ENCODE data around the gene ZNF692. TPM values are rescaled to one million over a fixed set of nuclear protein-coding genes. Genes with fewer than 3 reads are reported as not detected.

ZNF692 gene
- total RNA-seq, 4 donors from 2014 or later = 21.2 to 43.5 (median 29.2) TPM

DNA sequence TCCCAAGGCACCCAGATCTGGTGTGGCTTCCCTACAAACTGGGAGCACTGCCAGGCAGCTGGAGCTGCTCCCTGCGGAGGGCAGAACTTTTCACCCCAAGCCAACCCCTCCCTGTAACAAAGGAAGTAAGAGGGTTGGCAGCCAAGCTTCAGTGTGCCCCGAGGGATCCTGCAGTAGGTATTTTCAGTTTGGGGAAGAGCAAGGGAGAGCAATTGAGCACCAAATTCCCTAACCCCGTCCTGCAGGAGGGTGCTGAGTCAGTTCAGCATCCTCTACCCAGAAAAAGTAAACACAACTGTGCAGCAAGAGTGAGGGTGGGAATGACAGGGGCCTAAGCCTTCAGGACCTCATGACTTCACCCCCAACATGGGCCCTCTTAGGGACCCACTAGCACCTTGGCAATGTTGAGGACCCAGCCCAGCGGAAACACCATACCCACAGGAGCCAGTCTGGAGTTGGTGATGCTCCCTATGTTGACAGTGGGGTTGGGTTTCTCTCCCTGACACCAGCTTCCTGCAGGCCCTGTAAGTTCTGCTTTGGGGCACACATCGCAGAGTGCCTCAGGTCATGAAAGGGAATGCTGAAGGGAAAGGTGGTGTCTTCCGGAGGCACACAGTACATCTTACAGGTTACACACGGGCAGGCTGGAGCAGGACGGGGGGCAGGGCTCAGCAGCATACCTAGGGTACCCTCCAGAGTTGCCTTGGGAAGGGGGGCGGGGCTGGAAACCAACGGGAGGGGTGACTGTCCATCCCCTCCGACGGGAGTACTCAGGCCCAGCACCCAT lies 48.0 kb downstream of the ZNF692 start:
- DNase-seq = no peak
- H3K9me3 ChIP-seq = no peaks in the 10 kb centered on the region
- H3K36me3 ChIP-seq = no peaks in the 10 kb centered on the region
- H3K27me3 ChIP-seq = no peaks in the 10 kb centered on the region
- no peaks in the 10 kb centered on the region for H3K4me1 ChIP-seq
- no peak overlapping the region for H3K4me3 ChIP-seq
- TF ChIP-seq, protein P1, sequence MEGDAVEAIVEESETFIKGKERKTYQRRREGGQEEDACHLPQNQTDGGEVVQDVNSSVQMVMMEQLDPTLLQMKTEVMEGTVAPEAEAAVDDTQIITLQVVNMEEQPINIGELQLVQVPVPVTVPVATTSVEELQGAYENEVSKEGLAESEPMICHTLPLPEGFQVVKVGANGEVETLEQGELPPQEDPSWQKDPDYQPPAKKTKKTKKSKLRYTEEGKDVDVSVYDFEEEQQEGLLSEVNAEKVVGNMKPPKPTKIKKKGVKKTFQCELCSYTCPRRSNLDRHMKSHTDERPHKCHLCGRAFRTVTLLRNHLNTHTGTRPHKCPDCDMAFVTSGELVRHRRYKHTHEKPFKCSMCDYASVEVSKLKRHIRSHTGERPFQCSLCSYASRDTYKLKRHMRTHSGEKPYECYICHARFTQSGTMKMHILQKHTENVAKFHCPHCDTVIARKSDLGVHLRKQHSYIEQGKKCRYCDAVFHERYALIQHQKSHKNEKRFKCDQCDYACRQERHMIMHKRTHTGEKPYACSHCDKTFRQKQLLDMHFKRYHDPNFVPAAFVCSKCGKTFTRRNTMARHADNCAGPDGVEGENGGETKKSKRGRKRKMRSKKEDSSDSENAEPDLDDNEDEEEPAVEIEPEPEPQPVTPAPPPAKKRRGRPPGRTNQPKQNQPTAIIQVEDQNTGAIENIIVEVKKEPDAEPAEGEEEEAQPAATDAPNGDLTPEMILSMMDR (IDR thresholded peaks at IDR 0.05) = no peak
- TF ChIP-seq POLR2A (IDR thresholded peaks at IDR 0.05) = no peak
- intact Hi-C loops (cut with DNase I; ENCODE audit: low total_unique reads) = no loop called here
- H3K27ac ChIP-seq = no peak overlapping the region

- intact Hi-C loops (cut with DNase I; ENCODE audit: low total_unique reads) = no loop called here
- Histone ChIP-seq H3K27ac (no peak overlapping the region), H3K9me3 (no peaks in the 10 kb centered on the region)
These were observed 48.7 kb downstream of the ZNF692 start for GRCh38 chr1:248810000-248810726.

DNA sequence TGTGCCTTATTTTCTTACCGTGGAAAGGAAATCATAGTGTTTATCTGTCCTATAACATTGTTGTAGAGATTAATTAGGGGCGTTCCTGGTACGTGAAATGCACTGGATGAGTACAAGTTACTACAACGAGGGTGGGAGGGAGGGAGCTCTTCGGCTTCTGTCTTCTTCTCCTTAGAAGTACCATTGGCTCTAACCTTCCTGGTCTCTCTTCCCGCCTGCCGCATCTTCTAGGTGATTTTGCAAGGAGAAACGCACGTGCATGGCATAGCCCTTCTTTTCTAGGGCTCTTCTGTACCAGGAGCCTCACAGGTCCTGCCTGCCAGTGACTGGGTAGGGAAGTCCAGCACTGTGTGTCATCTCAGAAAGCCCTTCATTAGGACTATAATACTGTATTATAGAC lies 50.0 kb downstream of the ZNF692 start:
- H3K27ac ChIP-seq = no peak overlapping the region
- H3K9me3 ChIP-seq = no peaks in the 10 kb centered on the region
- H3K4me1 ChIP-seq = no peaks in the 10 kb centered on the region
- no peaks in the 10 kb centered on the region for H3K27me3 ChIP-seq
- TF ChIP-seq, protein P1 (IDR thresholded peaks at IDR 0.05) = no peak
- no peak for TF ChIP-seq POLR2A (IDR thresholded peaks at IDR 0.05)
- no peaks in the 10 kb centered on the region for H3K36me3 ChIP-seq
- DNase-seq = no peak
- intact Hi-C loops (cut with DNase I; ENCODE audit: low total_unique reads) = no loop called here
- H3K4me3 ChIP-seq = no peak overlapping the region

More at GRCh38 chr1:248810000-248810726, 48.7 kb downstream of the ZNF692 start:
- TF ChIP-seq, protein P1 (IDR thresholded peaks at IDR 0.05) = no peak
- TF ChIP-seq POLR2A (IDR thresholded peaks at IDR 0.05) = no peak
- H3K27me3 ChIP-seq = no peaks in the 10 kb centered on the region
- no peaks in the 10 kb centered on the region for H3K4me1 ChIP-seq
- H3K4me3 ChIP-seq = no peak overlapping the region
- DNase-seq = no peak
- H3K36me3 ChIP-seq = no peaks in the 10 kb centered on the region

- Histone ChIP-seq H3K4me1 (no peaks in the 10 kb centered on the region), H3K4me3 (no peak overlapping the region), H3K27me3 (no peaks in the 10 kb centered on the region), H3K36me3 (no peaks in the 10 kb centered on the region), H3K27ac (no peak overlapping the region), H3K9me3 (no peaks in the 10 kb centered on the region)
- DNase-seq = no peak
- intact Hi-C loops (cut with DNase I; ENCODE audit: low total_unique reads) = no loop called here
- TF ChIP-seq, protein P1 (IDR thresholded peaks at IDR 0.05) = peak; percentile 46 to 53 (median 48)
- TF ChIP-seq POLR2A (IDR thresholded peaks at IDR 0.05) = no peak
These were observed 51.7 kb downstream of the ZNF692 start for GRCh38 chr1:248807067-248807737.
